HG03565 (cell line): Measurements from ENCODE around the gene TRABD2B.

Experiments
- ATAC-seq: cut with Tn5 transposase; IDR thresholded peaks from one replicate; pipeline ENCODE4 v1.9.1; 2021; ENCODE audit warnings: mild to moderate bottlenecking, moderate library complexity; ENCODE audit not compliant: unreplicated experiment

Gene TRABD2B

DNA sequence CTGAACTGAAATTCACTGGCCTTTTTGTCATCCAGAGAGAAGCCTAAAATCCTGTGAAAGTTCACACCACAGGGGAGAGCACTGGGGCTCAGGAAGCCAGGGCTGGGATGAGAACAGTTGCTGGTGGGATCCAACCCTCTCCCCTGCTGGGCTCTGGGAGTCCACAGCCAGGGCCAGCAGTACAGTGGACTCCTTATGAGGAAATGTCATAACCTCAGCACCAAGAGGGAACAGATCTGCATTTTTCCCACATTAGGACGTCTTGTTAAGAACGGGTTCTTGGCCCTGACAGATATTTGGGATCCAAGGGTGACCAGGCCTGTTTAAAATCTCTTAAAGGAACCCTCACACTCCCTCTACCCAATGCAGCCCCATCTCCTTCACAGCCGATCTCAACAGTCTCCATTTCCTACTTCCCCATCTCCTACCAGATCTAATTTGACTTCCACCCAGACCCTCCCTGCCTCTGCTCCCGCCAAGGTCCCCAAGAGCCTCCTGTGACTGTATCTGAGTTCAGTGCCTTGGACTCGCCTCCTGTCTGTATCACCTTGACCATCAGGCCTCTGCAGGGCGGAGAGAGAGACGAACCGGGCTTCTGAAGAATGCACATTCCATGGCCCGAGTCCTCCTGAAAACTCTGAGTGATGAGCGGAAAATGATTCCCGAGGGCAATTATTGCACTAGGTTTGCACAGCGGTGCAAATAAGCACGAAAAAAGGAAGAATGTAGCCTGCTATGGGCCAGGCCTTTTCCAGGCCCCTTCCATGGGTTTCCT lies 159.9 kb downstream of the TRABD2B start:
- ATAC-seq: no peak

DNA sequence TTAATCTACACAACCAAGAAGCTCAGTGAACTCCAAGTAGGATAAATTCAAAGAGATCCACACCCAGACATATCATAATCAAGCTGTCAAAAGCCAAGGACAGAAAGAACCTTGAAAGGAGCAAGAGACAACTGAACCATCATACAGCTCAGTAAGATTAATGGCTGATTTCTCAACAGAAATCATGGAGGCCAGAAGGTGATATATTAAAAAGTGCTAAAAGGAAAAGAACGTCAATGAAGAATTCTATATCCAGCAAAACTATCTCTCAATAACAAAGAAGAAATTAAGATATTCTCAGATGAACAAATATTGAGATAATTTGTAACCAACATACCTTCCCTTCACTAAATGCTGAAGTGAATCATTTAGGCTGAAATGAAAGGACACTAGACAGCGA lies 161.8 kb downstream of the TRABD2B start:
- ATAC-seq: no peak

DNA sequence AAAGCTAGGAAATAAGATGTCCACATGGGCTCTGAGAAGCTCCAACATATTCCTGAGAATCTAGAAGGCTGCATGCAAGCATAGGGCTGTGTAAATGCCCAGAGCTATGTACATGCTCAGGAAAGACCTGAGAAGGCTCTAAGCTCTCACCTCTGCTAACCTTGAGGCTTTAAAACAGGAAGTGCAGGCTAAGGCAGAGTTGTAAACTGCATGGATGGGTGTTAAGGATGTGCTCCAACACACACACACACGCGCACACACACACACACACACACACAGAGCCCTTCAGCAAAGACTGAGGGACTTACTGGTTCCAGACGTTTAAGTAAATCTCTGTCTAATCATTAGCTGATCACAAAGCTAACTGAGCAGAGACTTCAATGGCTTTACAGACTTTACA lies 162.9 kb downstream of the TRABD2B start:
- ATAC-seq: no peak

DNA sequence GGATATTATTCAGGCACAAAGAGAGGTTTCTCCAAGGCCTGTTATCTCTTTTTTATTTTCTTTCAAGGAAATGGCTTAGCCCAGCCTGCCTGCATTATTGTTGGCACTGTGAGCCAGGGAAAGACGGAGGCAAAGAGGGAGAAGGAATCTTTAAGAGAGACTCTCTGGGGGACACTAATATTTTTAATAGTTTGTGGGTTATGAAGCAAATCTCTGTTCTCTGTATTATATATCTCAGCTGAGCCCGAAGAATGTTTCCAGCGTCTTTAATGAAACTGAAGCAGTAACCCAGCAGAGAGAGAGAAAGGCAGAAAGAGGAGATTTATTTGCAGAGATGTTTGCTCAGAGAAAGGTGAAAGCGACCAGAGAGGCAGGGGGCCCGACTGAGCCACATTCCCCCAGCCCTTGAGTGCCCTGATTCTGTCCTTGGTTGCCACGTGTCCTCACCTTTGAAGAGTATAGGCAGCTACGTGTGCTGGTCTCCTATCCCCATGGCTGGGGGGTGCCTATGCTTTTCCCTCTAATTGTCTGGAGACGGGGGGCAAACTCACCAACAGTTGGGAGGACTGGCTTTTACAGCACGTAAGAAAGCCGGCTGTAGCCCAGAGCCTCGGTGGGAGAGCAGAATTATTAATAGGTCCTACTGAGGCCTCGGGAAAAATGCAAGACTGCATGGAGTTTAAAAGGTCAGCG lies 166.4 kb downstream of the TRABD2B start:
- ATAC-seq: no peak

DNA sequence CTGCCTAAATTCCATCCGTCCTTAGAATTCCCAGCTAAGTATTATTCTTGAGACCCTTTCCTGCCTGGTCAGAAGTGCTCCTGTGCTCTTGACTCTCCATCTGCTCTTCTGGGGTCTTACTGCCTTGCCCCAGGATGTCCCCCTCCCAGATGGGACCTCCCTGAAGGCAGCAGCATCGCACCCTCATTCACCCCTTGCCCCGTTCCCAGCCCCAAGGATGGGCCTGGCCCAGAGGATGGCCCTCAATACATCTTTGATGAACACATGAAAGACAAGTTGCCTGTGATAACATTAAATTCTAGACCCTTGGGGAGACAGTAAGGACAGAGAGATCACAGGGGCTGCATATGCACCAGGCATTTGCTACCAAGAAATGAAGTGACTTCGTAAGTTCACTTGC lies 167.2 kb downstream of the TRABD2B start:
- ATAC-seq: no peak

DNA sequence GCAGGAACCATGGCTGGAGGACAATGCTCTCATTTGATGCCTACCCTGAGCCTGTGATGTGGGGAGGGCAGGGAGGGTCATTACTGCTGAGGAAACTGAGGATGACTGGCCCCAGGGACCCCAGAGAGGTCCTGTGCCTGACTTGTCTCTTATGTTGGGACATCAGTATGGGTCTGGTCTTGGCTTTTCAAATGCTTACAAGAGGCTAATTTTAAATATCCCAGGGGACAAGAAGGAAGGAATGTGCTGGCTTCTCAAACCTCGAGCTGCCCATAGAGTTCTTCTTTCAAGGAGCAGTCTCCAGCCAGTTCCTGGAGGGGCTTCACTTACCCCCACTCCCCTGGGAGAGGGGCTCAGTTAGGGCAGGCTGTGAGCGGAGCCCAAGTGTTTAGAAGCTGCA lies 168.2 kb downstream of the TRABD2B start:
- ATAC-seq: no peak

DNA sequence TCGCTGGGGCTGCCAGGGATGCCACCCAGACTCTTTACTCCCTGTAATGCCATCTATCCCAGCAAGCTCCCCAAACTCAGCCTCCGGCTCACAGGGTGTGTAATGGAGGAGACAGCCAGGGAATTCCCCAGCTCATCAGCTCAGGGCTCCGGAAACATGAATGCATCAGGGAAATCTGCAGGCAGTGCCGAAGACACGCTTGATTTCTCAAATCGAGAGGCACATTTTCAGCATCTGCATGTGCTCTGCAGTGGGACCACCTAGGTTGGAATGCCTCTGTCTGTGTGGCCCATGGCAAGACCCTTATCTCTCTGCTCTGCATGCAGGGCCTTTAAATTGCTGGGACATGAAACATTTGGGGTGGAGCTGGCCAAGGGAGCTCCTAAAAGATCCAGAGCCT lies 170.1 kb downstream of the TRABD2B start:
- ATAC-seq: no peak

DNA sequence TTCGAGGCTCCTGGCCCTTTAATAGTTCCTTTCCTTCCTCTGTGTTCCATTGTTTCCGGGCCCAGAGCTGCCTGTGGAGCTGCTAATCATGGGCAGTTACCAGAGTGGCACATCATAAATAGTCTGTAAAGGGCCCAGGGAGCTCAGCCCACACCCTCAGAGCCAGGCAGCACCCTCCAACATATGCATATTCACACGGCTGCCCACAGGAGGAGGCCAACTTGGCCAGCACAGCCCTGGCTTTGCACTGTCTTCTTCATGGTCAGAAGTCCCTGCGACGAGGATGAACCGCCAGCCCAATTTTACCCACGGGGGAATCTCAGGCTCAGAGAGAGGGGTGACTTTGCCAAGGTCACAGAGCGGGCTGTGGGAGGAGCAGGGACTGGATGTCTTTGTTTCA lies 172.5 kb downstream of the TRABD2B start:
- ATAC-seq: no peak

DNA sequence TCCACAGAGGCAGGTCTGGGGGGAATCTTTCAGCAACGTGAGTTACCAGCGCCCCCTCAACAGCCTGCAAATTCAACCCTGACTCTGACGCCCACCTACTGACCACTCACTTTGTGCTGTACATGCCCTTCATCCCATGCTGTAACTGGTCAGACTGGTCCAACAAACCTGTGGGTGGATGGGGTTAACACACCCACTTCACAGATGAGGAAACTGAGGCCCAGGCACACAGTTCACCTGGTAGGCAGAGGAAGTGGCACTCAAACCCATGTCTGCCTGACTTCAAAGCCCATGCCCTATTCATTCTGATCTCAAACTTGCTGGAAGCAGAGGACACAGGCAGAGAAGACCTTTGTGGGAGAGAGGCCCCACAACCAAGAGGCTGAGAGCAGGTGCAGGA lies 172.9 kb downstream of the TRABD2B start:
- ATAC-seq: no peak

DNA sequence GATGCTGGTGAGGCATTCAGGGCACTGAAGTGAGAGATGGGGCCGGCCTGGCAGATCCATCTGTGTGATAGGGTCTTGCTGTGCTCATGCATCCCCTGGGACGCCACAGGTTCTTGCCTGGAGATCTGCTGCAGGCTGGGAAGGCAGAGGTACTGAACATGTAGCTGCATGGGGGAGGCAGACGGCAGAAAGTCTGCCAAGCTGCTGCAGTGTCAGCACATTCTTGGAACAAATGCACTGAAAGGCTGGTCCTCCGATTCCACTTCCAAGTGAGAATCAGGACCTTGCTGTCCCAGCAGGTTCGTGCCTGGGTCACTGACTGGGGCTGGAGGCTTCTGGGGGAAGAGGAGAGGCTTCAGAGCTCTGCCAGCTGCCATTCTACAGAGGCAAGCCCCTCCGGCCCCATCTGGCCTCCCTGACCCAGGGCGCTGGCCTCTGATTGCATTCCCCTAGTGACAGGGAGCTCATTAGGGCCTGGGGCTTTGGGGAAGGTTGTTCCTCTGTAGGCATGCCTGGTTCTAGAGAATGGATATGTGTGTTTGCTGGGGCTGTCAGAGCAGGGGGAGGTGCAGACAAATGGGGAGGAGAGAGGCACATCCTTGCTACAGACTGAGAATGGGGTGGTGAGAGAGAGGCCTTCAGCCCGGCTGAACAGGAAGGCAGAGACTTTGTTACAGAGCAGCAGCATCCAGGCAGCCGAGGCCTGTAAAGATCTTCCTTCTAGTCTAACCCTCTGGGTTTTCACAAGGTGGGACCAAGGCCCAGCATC lies 174.0 kb downstream of the TRABD2B start:
- ATAC-seq: no peak

DNA sequence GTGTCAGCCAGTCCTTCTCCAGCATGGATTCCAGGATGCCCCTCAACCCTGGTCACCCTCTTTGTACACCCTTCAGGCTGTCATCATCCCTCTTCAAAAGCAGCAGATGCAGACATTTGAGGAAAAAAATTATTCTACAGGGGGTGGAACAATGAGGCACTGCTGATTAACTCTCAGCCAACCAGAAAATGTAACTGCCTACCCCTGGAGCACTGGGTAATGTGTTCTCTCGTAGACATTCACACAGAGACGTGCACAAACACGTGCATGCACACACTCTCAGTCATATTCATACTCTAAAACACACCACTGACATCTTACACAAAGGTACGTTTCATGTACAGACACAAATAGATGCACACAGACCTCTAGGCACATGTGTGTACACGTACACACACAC lies 175.4 kb downstream of the TRABD2B start:
- ATAC-seq: no peak

DNA sequence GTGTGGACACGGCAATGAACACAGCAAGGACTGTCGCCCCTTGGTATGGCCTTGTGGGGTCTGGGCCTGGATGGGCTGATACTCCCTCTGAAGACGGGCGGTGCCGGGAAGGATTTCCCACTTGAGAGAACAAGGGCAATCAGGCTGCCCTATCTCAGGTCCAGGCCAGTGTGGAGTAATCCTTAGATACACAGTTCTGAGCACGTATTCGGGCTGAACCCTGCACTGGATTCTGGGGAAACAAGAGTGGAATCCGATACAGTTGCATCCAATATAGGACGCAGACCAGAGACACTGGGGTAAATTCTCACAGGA lies 177.7 kb downstream of the TRABD2B start:
- no peak for ATAC-seq

DNA sequence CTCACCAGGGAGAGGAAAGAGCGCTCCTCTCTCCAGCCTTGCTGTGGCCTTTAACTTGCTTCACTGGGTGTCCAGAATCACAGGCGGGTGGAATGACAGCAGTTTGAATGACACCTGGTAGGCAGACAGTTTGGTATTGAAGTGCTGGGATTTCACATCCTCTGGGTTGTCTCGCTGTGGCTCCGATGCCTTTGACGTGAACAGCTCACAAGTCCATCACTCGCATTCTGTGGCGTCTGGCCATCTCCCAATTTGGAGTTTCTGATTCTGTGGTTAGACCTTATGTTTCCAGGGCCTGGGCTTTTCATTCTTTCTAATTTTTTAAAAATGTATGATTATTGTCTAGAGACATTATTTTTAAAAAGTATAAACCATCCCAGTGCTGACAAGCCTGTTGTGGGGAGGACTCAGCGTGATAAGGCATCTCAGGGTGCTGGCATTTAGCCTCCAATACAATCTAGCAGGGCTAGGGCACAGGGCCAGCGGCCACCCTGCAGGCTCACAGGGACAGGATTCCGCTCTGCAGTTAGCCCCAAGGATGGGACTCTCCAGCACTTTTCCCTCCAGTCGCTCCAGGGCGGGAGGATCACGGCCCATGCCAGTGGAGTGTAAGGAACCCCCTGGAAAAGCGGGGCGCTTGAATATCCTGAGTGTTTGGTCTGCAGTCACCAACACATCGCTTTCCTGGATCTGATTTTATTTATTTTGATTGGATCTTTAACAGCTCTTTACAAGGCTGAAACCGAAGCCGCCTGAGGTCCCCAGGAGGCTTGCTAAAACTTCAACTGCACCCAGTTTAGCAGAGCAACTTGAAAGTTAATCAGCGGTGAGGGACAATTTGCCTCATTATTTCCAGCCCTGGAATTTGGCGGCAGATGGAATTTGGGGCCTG lies 178.3 kb downstream of the TRABD2B start:
- no peak for ATAC-seq

DNA sequence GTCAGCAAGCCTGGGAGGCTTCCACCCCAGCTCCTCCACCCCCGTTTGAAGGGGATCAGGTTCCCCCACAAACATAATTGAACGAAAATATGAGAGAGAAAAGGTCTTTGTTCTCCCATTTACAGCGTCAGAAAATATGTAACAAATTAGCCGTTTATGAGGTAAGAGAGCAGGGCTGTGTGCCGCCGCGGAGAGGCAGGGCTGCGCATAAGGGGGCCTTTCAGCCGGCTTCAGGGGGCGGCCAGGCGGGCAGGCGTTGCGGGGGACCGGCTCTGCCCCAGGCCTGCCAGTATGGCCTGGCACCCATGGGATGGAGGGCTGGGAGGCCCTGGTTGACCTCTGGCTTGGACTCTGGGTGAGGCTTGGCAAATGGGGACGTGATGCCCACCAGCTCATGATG lies 179.3 kb downstream of the TRABD2B start:
- no peak for ATAC-seq

DNA sequence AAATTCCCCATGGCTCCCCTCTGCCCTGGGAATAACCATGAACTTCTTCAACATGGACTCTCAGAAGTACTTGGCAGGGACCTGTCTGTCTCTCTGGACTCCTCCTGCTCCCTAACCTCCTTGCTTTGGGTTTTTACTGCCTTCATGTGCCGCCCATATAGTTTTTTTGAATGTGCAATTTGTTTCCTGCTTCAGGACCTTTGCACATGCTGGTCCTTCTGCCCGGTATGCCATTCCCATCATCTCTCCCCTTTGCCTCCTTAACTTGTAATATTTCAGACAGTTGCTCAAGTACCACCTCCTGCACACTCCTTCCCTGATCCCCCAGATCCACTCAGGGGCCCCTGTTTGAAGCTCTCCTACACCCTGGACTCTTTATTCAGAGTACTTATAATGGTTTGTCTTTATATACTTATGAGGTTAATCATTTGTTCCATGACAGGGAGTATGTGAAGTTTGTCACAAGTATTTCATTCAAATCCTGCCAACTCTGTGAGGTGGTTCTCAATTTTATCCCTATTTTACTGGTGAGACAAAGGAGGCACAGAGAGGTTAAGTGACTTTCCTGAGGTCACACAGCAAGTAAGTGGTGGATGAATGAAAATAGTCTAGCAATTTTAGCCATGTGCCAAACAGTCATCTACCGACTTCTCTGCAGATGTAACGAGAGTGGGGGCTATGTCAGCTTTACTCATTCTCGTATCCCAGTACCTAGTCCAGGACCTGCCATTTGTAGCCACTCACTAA lies 180.7 kb downstream of the TRABD2B start:
- no peak for ATAC-seq

DNA sequence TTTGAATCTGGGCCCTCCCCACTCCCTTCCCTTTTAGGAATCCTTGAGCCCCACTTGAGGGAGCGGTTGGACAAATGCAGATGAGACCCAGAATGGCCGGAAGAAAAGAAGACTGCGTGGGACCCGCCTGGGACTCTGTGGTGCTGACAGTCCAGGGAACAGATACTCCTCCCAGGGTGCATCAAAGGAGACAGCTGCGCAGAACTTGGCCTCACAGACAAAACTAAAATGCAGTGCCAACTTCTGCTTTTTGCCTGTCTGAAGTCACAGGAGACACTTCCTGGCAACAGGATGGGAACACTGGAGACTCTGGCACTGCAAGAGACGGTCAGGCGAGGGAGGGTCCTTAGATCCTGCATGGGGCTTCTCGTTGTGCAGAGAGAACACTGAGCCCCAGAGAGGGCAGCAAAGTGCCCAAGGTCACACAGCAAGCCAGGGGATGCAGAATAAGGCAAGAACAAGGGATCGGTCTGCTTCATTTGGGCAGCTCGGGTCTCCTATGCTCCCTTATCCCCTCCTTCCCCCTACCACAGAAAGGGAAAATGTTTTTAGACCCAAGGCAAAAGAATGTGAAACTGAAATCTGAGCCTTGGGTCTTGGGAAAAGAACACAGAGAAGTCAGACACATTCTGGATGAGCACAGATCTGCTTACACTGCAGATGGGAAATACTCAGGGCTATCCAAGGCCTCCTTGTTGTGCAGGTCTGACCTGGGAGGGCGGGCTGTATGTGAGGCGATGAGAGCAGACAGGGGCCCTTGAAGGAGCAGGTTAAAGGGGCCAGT lies 182.4 kb downstream of the TRABD2B start:
- ATAC-seq: no peak

DNA sequence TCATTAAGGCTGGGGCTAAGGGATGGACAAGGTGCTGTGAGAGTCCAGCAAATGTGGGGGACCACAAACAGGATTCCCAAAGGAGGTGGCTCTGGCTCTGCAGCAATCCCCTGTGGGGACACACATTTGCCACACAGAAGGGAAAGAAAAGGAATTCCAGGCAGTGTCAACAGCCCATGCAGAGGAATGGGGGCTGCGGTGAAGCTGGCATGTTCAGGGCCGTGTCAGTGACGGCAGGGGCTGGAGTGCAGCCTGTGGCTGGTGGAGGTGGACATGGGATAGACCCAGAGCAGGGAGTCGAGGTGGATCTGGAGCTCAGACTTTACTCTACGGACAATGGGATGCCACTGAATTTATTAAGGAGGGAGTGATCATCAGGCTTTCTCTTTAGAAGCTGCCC lies 183.2 kb downstream of the TRABD2B start:
- no peak for ATAC-seq

DNA sequence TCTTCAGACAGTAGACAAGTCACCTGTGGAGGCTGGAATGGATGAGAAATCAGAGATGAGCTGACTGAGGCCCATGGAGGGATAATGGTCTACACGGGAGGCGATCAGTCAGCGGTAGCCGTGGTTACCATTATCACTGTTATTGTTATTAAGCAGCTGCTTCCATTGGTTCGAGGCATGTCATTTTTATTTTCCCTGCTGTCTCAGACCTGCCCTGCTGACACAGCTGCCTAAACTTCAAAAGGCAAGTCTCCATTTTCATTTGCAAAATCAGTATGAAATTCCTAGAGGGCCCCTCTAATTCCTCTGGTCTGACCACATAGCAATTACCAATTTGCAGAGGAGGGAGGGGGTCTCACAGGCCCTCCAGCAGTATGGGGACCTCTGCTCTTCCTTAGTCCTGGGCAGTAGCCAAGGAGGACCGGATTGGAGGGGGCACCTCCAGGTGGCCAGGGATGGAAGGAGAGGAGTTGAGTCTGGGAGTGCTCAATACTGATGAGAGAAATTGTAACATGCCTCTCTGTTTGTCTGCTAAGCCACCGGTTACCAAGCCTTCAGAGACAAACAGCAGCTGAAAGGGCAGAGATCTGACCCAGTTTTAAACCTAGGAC lies 184.2 kb downstream of the TRABD2B start:
- ATAC-seq: no peak
